HG02885 (cell line): ENCODE results near the gene BHMT.
"Not testable (repeated sequence)": the region's sequence is repeated elsewhere in the genome, so short reads cannot be mapped to it uniquely, and the experiment has no call there.

ENCODE experiments used
- ATAC-seq: cut with Tn5 transposase; IDR thresholded peaks from one replicate; pipeline ENCODE4 v1.9.1; 2021; ENCODE audit warnings: mild to moderate bottlenecking; ENCODE audit not compliant: unreplicated experiment, poor library complexity

Gene BHMT

GRCh38 chr5:79161647-79162046, 50.0 kb downstream of the BHMT start:
- ATAC-seq, result not testable (repeated sequence)

- ATAC-seq, result no peak
Measured at GRCh38 chr5:79168031-79168430, 56.4 kb downstream of the BHMT start.

GRCh38 chr5:79170661-79171060, 59.1 kb downstream of the BHMT start:
- no peak for ATAC-seq

- no peak for ATAC-seq
Measured at GRCh38 chr5:79171635-79172245, 60.1 kb downstream of the BHMT start.

GRCh38 chr5:79172269-79172668, 60.7 kb downstream of the BHMT start:
- no peak for ATAC-seq

- ATAC-seq, result no peak
Measured at GRCh38 chr5:79173626-79174025, 62.0 kb downstream of the BHMT start.

- not testable (repeated sequence) for ATAC-seq
Measured at GRCh38 chr5:79180449-79180848, 68.8 kb downstream of the BHMT start.

- ATAC-seq, result no peak
Measured at GRCh38 chr5:79181419-79182022, 69.9 kb downstream of the BHMT start.
